Measurements from ENCODE around the gene HSD17B11.
"Not testable (repeated sequence)": the region's sequence is repeated elsewhere in the genome, so short reads cannot be mapped to it uniquely, and the experiment has no call there.

Gene HSD17B11

DNA sequence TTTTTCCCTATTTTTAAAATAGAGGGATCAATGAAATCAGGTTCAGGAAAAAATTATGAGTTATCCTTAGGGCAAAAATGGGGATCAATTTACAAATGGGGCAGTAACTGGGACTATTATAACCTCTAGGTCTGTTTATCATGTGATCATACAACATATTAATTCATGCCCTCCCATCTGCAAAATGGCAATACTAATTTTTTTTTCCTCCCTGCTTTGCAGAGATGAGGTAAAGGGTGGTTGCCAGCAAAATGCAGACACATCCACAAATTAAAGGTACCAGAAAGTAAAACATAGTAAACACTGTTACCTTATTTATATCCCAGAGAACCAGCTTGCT lies 467 bp downstream of the HSD17B11 start:
- peaks cover 0 to 33% (median 16%) of the 10 kb centered on the region in 5 donors for H3K4me1 ChIP-seq (ENCODE audit: control insufficient read depth in 5 of 5, insufficient read depth in 5 of 5, low read length in 5 of 5)
- peak overlapping the region; percentile 87 for H3K27ac ChIP-seq (ENCODE audit: low read depth, low read length)
- peaks cover 0 to 5% (median 3%) of the 10 kb centered on the region in 5 donors for H3K9me3 ChIP-seq (ENCODE audit: control insufficient read depth in 5 of 5, low read length in 5 of 5)
- peak overlapping the region; percentile 80 to 91 (median 81) for H3K4me3 ChIP-seq (ENCODE audit: low read depth in 1 of 5, low read length in 5 of 5)
- no peaks in the 10 kb centered on the region for H3K36me3 ChIP-seq (ENCODE audit: control insufficient read depth in 5 of 5, insufficient read depth in 5 of 5, low read length in 5 of 5)
- H3K9ac ChIP-seq (ENCODE audit: low read length in 5 of 5) = peak overlapping the region; percentile 58 to 98 (median 85)
- no peaks in the 10 kb centered on the region for H3K27me3 ChIP-seq (ENCODE audit: control insufficient read depth in 5 of 5, insufficient read depth in 4 of 5, low read length in 5 of 5)

DNA sequence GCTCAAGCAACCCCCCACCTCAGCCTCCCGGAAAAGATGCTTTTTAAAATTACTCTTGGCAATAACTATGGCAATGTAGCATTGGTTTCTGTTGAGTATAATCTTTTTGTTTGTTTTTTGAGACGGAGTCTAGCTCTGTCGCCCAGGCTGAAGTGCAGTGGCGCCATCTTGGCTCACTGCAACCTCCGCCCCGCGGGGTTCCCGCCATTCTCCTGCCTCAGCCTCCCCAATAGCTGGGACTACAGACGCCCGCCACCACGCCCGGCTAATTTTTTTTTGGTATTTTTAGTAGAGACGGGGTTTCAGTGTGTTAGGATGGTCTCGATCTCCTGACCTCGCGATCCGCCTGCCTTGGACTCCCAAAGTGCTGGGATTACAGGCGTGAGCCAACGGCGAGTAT lies 933 bp downstream of the HSD17B11 start:
- H3K9ac ChIP-seq (ENCODE audit: low read length in 5 of 5) = peak overlapping the region in 2 of 5 donors; percentile 58 to 85
- H3K4me1 ChIP-seq (ENCODE audit: control insufficient read depth in 5 of 5, insufficient read depth in 5 of 5, low read length in 5 of 5) = peaks cover 0 to 33% (median 16%) of the 10 kb centered on the region in 5 donors
- peak overlapping the region; percentile 87 for H3K27ac ChIP-seq (ENCODE audit: low read depth, low read length)
- H3K27me3 ChIP-seq (ENCODE audit: control insufficient read depth in 5 of 5, insufficient read depth in 4 of 5, low read length in 5 of 5); H3K36me3 ChIP-seq (ENCODE audit: control insufficient read depth in 5 of 5, insufficient read depth in 5 of 5, low read length in 5 of 5); H3K9me3 ChIP-seq (ENCODE audit: control insufficient read depth in 5 of 5, low read length in 5 of 5): not testable (repeated sequence)
- peak overlapping the region; percentile 80 to 91 (median 81) for H3K4me3 ChIP-seq (ENCODE audit: low read depth in 1 of 5, low read length in 5 of 5)

DNA sequence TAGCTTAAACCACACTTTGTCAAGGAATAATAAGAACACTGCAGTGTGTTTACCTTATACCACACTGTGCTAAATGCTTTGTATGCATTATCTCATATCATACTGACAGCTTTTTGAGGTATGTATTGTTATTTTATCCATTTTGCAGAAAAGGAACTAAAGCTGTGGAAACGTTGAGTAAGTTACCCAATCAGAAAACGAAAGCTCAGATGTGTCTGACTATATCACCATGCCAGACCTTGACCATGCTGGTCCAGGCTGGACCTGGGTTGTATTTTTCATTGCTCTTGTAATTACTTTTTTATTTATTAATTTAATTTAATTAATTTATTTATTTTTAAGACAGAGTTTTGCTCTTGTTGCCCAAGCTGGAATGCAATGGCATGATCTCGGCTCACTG lies 2.1 kb downstream of the HSD17B11 start:
- peak overlapping the region in 4 of 5 donors; percentile 12 to 82 (median 74) for H3K4me3 ChIP-seq (ENCODE audit: low read depth in 1 of 5, low read length in 5 of 5)
- H3K27ac ChIP-seq (ENCODE audit: low read depth, low read length) = no peak overlapping the region
- H3K9me3 ChIP-seq (ENCODE audit: control insufficient read depth in 5 of 5, low read length in 5 of 5) = peaks cover 0 to 5% (median 3%) of the 10 kb centered on the region in 5 donors
- H3K36me3 ChIP-seq (ENCODE audit: control insufficient read depth in 5 of 5, insufficient read depth in 5 of 5, low read length in 5 of 5) = no peaks in the 10 kb centered on the region
- no peaks in the 10 kb centered on the region for H3K27me3 ChIP-seq (ENCODE audit: control insufficient read depth in 5 of 5, insufficient read depth in 4 of 5, low read length in 5 of 5)
- peaks cover 0 to 33% (median 16%) of the 10 kb centered on the region in 5 donors for H3K4me1 ChIP-seq (ENCODE audit: control insufficient read depth in 5 of 5, insufficient read depth in 5 of 5, low read length in 5 of 5)
- H3K9ac ChIP-seq (ENCODE audit: low read length in 5 of 5) = no peak overlapping the region

DNA sequence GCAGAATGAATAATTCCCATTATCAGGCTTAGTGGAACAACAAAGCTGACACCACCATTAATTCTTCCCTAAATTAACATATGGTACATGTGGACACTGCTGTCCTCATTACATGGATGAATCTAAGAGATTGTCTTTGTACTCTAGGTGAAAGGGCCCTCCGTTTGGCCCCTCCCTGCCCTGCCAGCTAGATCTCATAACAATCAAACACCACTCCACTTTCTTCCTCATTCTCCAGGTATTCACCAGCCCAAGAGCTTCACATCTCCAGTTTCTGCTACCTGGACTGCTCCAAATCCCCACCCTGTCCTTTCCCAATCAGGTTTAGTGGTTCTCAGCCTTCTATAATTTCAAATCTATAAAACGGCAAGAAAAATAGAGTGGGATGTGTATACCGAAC lies 3.8 kb downstream of the HSD17B11 start:
- Histone ChIP-seq H3K27me3 (ENCODE audit: control insufficient read depth in 5 of 5, insufficient read depth in 4 of 5, low read length in 5 of 5) (no peaks in the 10 kb centered on the region), H3K9me3 (ENCODE audit: control insufficient read depth in 5 of 5, low read length in 5 of 5) (peaks cover 0 to 5% (median 3%) of the 10 kb centered on the region in 5 donors), H3K27ac (ENCODE audit: low read depth, low read length) (no peak overlapping the region), H3K4me3 (ENCODE audit: low read depth in 1 of 5, low read length in 5 of 5) (no peak overlapping the region), H3K9ac (ENCODE audit: low read length in 5 of 5) (no peak overlapping the region), H3K4me1 (ENCODE audit: control insufficient read depth in 5 of 5, insufficient read depth in 5 of 5, low read length in 5 of 5) (peaks cover 0 to 33% (median 25%) of the 10 kb centered on the region in 5 donors), H3K36me3 (ENCODE audit: control insufficient read depth in 5 of 5, insufficient read depth in 5 of 5, low read length in 5 of 5) (no peaks in the 10 kb centered on the region)

DNA sequence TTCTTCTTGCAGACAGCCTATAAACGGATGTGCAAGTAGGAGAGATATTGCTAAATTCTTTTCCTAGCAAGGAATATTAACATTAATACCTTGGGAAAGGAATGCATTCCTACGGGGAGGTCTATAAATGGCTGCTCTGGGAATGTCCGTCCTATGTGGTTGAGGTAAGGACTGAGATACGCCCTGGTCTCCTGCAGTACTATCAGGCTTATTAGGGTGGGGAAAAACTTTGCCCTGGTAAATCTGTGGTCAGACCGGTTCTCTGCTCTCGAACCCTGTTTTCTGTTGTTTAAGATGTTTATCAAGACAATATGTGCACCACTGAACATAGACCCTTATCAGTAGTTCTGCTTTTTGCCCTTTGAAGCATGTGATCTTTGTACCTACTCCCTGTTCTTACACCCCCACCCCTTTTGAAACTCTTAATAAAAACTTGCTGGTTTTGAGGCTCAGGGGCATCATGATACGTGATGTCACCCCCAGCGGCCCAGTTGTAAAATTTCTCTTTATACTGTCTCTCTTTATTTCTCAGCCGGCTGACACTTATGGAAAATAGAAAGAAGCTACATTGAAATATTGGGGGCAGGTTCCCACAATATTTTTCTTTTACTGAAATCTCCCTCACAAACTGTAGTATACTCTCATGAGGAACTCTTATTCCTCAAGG lies 6.4 kb downstream of the HSD17B11 start:
- H3K4me1 ChIP-seq (ENCODE audit: control insufficient read depth in 5 of 5, insufficient read depth in 5 of 5, low read length in 5 of 5) = peaks cover 0 to 25% (median 15%) of the 10 kb centered on the region in 5 donors
- H3K36me3 ChIP-seq (ENCODE audit: control insufficient read depth in 5 of 5, insufficient read depth in 5 of 5, low read length in 5 of 5) = peaks cover 0 to 15% (median 7%) of the 10 kb centered on the region in 5 donors
- not testable (repeated sequence) for H3K9ac ChIP-seq (ENCODE audit: low read length in 5 of 5); H3K27me3 ChIP-seq (ENCODE audit: control insufficient read depth in 5 of 5, insufficient read depth in 4 of 5, low read length in 5 of 5); H3K27ac ChIP-seq (ENCODE audit: low read depth, low read length); H3K4me3 ChIP-seq (ENCODE audit: low read depth in 1 of 5, low read length in 5 of 5); H3K9me3 ChIP-seq (ENCODE audit: control insufficient read depth in 5 of 5, low read length in 5 of 5)

DNA sequence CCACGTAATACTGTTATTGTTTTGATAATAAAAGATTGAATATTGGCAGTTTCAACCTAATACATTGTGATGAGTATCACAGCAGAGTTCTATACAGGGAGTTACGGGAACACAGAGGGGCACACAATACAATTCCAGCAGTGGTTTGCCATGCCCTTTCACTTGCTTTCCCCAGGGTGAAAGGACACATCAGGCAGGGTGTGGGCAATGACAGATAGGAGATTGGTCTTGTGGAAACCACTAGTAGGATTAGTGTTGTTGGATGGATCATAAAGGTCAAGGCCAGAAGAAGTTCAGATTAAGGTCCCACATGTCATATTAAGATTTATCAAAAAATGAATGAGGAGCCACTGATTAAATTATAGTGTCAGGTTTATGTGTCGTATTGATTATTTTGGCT lies 8.1 kb downstream of the HSD17B11 start:
- H3K27ac ChIP-seq (ENCODE audit: low read depth, low read length) = no peak overlapping the region
- H3K36me3 ChIP-seq (ENCODE audit: control insufficient read depth in 5 of 5, insufficient read depth in 5 of 5, low read length in 5 of 5) = peaks cover 0 to 15% (median 7%) of the 10 kb centered on the region in 5 donors
- no peak overlapping the region for H3K9ac ChIP-seq (ENCODE audit: low read length in 5 of 5)
- H3K4me1 ChIP-seq (ENCODE audit: control insufficient read depth in 5 of 5, insufficient read depth in 5 of 5, low read length in 5 of 5) = peaks cover 0 to 18% (median 5%) of the 10 kb centered on the region in 5 donors
- H3K4me3 ChIP-seq (ENCODE audit: low read depth in 1 of 5, low read length in 5 of 5) = no peak overlapping the region
- no peaks in the 10 kb centered on the region for H3K9me3 ChIP-seq (ENCODE audit: control insufficient read depth in 5 of 5, low read length in 5 of 5)
- H3K27me3 ChIP-seq (ENCODE audit: control insufficient read depth in 5 of 5, insufficient read depth in 4 of 5, low read length in 5 of 5) = no peaks in the 10 kb centered on the region

DNA sequence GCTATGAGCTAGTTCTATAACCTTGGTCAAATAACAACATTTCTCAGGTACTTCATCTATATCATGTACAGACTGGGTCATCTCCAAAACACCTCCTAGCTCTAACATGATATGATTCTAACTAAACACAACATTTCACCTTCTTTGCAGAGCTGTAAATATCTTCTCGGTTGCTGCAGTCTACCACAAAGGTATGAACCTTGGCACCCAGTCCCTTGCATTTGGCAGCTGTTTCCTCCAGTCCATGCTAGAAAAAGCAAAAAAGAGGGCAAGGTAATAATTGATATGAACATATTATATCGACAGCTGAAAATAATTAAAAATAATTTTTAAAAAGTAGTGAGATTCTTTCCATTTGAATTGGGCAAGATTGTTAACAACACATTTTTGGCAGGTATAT lies 8.9 kb downstream of the HSD17B11 start:
- no peak overlapping the region for H3K4me3 ChIP-seq (ENCODE audit: low read depth in 1 of 5, low read length in 5 of 5)
- H3K27me3 ChIP-seq (ENCODE audit: control insufficient read depth in 5 of 5, insufficient read depth in 4 of 5, low read length in 5 of 5) = no peaks in the 10 kb centered on the region
- no peak overlapping the region for H3K9ac ChIP-seq (ENCODE audit: low read length in 5 of 5)
- H3K36me3 ChIP-seq (ENCODE audit: control insufficient read depth in 5 of 5, insufficient read depth in 5 of 5, low read length in 5 of 5) = peaks cover 0 to 15% (median 7%) of the 10 kb centered on the region in 5 donors
- no peaks in the 10 kb centered on the region for H3K9me3 ChIP-seq (ENCODE audit: control insufficient read depth in 5 of 5, low read length in 5 of 5)
- no peak overlapping the region for H3K27ac ChIP-seq (ENCODE audit: low read depth, low read length)
- H3K4me1 ChIP-seq (ENCODE audit: control insufficient read depth in 5 of 5, insufficient read depth in 5 of 5, low read length in 5 of 5) = peaks cover 0 to 13% (median 4%) of the 10 kb centered on the region in 5 donors

DNA sequence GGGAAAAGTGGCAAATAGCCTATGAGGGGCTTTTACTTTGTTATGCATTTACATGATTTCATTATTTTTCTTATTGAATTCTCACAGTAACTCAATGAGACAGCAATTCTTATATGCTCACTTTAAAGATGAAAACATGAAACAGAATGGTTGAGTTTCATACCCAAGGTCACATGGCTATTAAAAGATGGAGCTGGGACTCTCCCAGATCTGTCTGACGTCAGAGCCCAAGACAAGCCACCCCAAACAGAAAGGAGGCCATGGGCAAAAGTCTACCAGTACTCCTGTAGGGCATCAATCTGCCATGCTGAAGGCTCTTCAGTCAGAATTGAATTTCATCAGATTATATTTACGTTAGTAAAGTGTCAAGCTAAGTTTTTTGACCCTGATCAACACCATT lies 13.2 kb downstream of the HSD17B11 start:
- Histone ChIP-seq H3K4me1 (ENCODE audit: control insufficient read depth in 5 of 5, insufficient read depth in 5 of 5, low read length in 5 of 5) (peaks cover 2 to 9% (median 7%) of the 10 kb centered on the region in 5 donors), H3K9ac (ENCODE audit: low read length in 5 of 5) (no peak overlapping the region), H3K27ac (ENCODE audit: low read depth, low read length) (no peak overlapping the region), H3K36me3 (ENCODE audit: control insufficient read depth in 5 of 5, insufficient read depth in 5 of 5, low read length in 5 of 5) (peaks cover 0 to 29% (median 16%) of the 10 kb centered on the region in 5 donors), H3K9me3 (ENCODE audit: control insufficient read depth in 5 of 5, low read length in 5 of 5) (no peaks in the 10 kb centered on the region), H3K27me3 (ENCODE audit: control insufficient read depth in 5 of 5, insufficient read depth in 4 of 5, low read length in 5 of 5) (no peaks in the 10 kb centered on the region), H3K4me3 (ENCODE audit: low read depth in 1 of 5, low read length in 5 of 5) (no peak overlapping the region)

DNA sequence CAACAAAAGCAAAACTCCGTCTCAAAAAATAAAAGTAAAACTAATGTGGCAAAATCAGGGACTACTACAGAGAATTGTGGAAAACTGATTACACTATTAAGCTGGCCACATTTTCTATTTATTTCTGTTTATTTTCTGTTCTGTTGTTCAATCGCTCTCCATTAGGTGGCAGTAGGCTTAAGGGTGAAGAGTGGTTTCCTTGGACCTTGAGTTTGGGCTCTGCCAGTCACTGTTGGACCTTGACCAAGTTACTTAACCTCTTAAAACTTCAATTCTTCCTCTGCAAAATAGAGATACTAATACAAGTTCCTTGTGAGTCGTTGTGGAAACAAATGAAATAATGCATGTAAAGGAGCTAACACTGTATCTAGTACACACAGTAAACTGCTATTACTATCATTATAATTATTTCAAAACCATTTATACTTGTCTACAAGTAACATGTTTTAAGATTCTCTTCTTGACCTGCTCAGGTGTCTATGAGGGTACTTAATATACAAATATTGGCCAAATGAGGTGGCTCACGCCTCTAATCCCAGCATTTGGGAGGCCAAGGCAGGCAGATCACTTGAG lies 15.2 kb downstream of the HSD17B11 start:
- peaks cover 2 to 9% (median 6%) of the 10 kb centered on the region in 5 donors for H3K4me1 ChIP-seq (ENCODE audit: control insufficient read depth in 5 of 5, insufficient read depth in 5 of 5, low read length in 5 of 5)
- no peaks in the 10 kb centered on the region for H3K9me3 ChIP-seq (ENCODE audit: control insufficient read depth in 5 of 5, low read length in 5 of 5)
- no peak overlapping the region for H3K9ac ChIP-seq (ENCODE audit: low read length in 5 of 5)
- no peaks in the 10 kb centered on the region for H3K27me3 ChIP-seq (ENCODE audit: control insufficient read depth in 5 of 5, insufficient read depth in 4 of 5, low read length in 5 of 5)
- H3K4me3 ChIP-seq (ENCODE audit: low read depth in 1 of 5, low read length in 5 of 5) = no peak overlapping the region
- H3K36me3 ChIP-seq (ENCODE audit: control insufficient read depth in 5 of 5, insufficient read depth in 5 of 5, low read length in 5 of 5) = peaks cover 7 to 29% (median 19%) of the 10 kb centered on the region in 5 donors
- H3K27ac ChIP-seq (ENCODE audit: low read depth, low read length) = peak overlapping the region; percentile 23

DNA sequence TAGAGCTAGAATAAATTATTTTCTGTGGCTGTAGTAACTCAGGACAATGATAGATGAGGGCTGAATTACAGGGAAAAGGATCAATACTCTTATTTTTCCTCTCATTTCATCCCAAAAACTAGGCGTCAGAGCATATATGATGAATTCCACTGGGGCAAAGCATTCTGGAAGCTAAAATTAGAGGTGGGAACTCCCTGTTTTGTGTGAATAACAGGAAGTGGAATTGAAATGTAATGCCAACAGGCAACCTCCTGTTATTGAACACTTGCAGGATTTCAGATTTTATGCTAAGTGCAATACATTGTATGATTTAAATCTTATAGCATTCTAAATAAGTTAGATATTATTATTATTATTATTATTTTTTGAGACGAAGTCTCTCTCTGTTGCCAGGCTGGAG lies 20.9 kb downstream of the HSD17B11 start:
- H3K36me3 ChIP-seq (ENCODE audit: control insufficient read depth in 5 of 5, insufficient read depth in 5 of 5, low read length in 5 of 5) = peaks cover 16 to 36% (median 22%) of the 10 kb centered on the region in 5 donors
- peak overlapping the region in 1 of 5 donors; percentile 30 for H3K9ac ChIP-seq (ENCODE audit: low read length in 5 of 5)
- peak overlapping the region; percentile 54 for H3K27ac ChIP-seq (ENCODE audit: low read depth, low read length)
- H3K4me3 ChIP-seq (ENCODE audit: low read depth in 1 of 5, low read length in 5 of 5) = no peak overlapping the region
- no peaks in the 10 kb centered on the region for H3K9me3 ChIP-seq (ENCODE audit: control insufficient read depth in 5 of 5, low read length in 5 of 5)
- H3K27me3 ChIP-seq (ENCODE audit: control insufficient read depth in 5 of 5, insufficient read depth in 4 of 5, low read length in 5 of 5) = no peaks in the 10 kb centered on the region
- H3K4me1 ChIP-seq (ENCODE audit: control insufficient read depth in 5 of 5, insufficient read depth in 5 of 5, low read length in 5 of 5) = peaks cover 0 to 10% (median 0%) of the 10 kb centered on the region in 5 donors

Measured in subcutaneous abdominal adipose tissue (tissue), 5 donors.